SU-DHL-6 (cell line): ENCODE results near the gene DCLK3.

ENCODE experiments used
- H2AFZ ChIP-seq: fragments of 200-600 bp; sonication (generic); 2 replicates; pipeline ENCODE4 v1.6.1; 2014; ENCODE audit warnings: low read depth, mild to moderate bottlenecking, moderate library complexity, mixed read lengths, antibody characterized with exemption, low read length; ENCODE audit not compliant: severe bottlenecking
- H3F3A ChIP-seq: fragments of 200-600 bp; shearing (Covaris generic); 2 replicates; pipeline ENCODE4 v1.6.0; 2016; ENCODE audit warnings: antibody characterized with exemption, mild to moderate bottlenecking; ENCODE audit not compliant: insufficient read depth
- H3K27ac ChIP-seq: fragments of 200-600 bp; sonication (generic); 2 replicates; pipeline ENCODE4 v1.5.1; 2016; ENCODE audit warnings: low read depth, mild to moderate bottlenecking, low read length, moderate library complexity, mixed read lengths
- H3K27me3 ChIP-seq: fragments of 200-600 bp; sonication (generic), shearing (Covaris generic); 2 replicates; pipeline ENCODE4 v1.6.0; 2014; ENCODE audit warnings: mild to moderate bottlenecking, low read length
- H3K36me3 ChIP-seq: fragments of 200-600 bp; sonication (generic); 2 replicates; pipeline ENCODE4 v1.6.1; 2014; ENCODE audit warnings: mild to moderate bottlenecking, low read length, mixed read lengths
- H3K4me2 ChIP-seq: fragments of 300-600, 200-600 bp; shearing (Covaris generic), sonication (generic); 2 replicates; pipeline ENCODE4 v1.6.0; 2014; ENCODE audit warnings: low read length, low read depth, mild to moderate bottlenecking; ENCODE audit not compliant: poor library complexity, severe bottlenecking
- H3K4me3 ChIP-seq: fragments of 200-600 bp; sonication (generic); 2 replicates; pipeline ENCODE4 v1.5.1; 2014; ENCODE audit warnings: antibody characterized with exemption, low read length, mild to moderate bottlenecking, mixed read lengths; ENCODE audit not compliant: insufficient read depth, poor library complexity, severe bottlenecking
- H3K79me2 ChIP-seq: fragments of 200-600 bp; sonication (generic); 2 replicates; pipeline ENCODE4 v1.6.1; 2014; ENCODE audit warnings: mild to moderate bottlenecking, low read length, moderate library complexity; ENCODE audit not compliant: insufficient read depth
- H3K9ac ChIP-seq: fragments of 200-600 bp; sonication (generic); 2 replicates; pipeline ENCODE4 v1.7.0; 2014; ENCODE audit warnings: mild to moderate bottlenecking, low read length
- H3K9me2 ChIP-seq: fragments of 200-600 bp; sonication (generic); replicated peaks from 2 replicates; pipeline ENCODE4 v1.6.1; 2014; ENCODE audit warnings: low read length; ENCODE audit not compliant: insufficient read depth
- H3K9me3 ChIP-seq: fragments of 200-600 bp; sonication (generic); 2 replicates; pipeline ENCODE4 v1.6.1; 2014; ENCODE audit warnings: low read length, mixed read lengths; ENCODE audit not compliant: insufficient read depth
- H4K20me1 ChIP-seq: fragments of 200-600 bp; sonication (generic); 2 replicates; pipeline ENCODE4 v1.6.1; 2014; ENCODE audit warnings: low read depth, mild to moderate bottlenecking, antibody characterized with exemption, low read length, moderate library complexity, mixed read lengths
- CTCF ChIP-seq: fragments of 200-600 bp; sonication (generic); IDR thresholded peaks from one replicate; pipeline ENCODE4 v1.5.1; 2017; ENCODE audit warnings: antibody characterized with exemption, mild to moderate bottlenecking, low read length, moderate library complexity; ENCODE audit not compliant: insufficient read depth, poor library complexity, severe bottlenecking
- EZH2phosphoT487 ChIP-seq: fragments of 200-600 bp; sonication (generic), shearing (Covaris generic); conservative IDR thresholded peaks from 2 replicates; pipeline ENCODE4 v1.6.1; 2018; ENCODE audit warnings: mild to moderate bottlenecking, antibody characterized with exemption, low read length, moderate library complexity, mixed read lengths

Gene DCLK3

GRCh38 chr3:36674816-36675215 is 89.5 kb downstream of the DCLK3 start:
- no peak overlapping the region for H2AFZ ChIP-seq

GRCh38 chr3:36669764-36670163 is 94.6 kb downstream of the DCLK3 start:
- no peak overlapping the region for H3K4me3 ChIP-seq
- H3F3A ChIP-seq, result no peaks in the 10 kb centered on the region
- no peak overlapping the region for H3K4me2 ChIP-seq
- H3K36me3 ChIP-seq, result no peaks in the 10 kb centered on the region
- no peaks in the 10 kb centered on the region for H3K27me3 ChIP-seq
- no peaks in the 10 kb centered on the region for H3K9me2 ChIP-seq
- H3K27ac ChIP-seq, result no peak overlapping the region
- TF ChIP-seq EZH2phosphoT487 (no peak), CTCF (no peak)
- no peak overlapping the region for H2AFZ ChIP-seq
- H3K9ac ChIP-seq, result no peak overlapping the region
- H4K20me1 ChIP-seq, result no peaks in the 10 kb centered on the region
- no peaks in the 10 kb centered on the region for H3K9me3 ChIP-seq
- no peaks in the 10 kb centered on the region for H3K79me2 ChIP-seq

More at GRCh38 chr3:36674816-36675215, 89.5 kb downstream of the DCLK3 start:
- H3K36me3 ChIP-seq, result no peaks in the 10 kb centered on the region
- H3K4me2 ChIP-seq, result no peak overlapping the region
- TF ChIP-seq EZH2phosphoT487, result no peak
- TF ChIP-seq CTCF, result no peak
- no peaks in the 10 kb centered on the region for H3K9me3 ChIP-seq
- H3K9me2 ChIP-seq, result no peaks in the 10 kb centered on the region
- H3K79me2 ChIP-seq, result no peaks in the 10 kb centered on the region
- H4K20me1 ChIP-seq, result no peaks in the 10 kb centered on the region
- no peak overlapping the region for H3K27ac ChIP-seq
- no peak overlapping the region for H3K4me3 ChIP-seq
- H3K27me3 ChIP-seq, result no peaks in the 10 kb centered on the region
- H3F3A ChIP-seq, result no peaks in the 10 kb centered on the region
- H3K9ac ChIP-seq, result no peak overlapping the region

GRCh38 chr3:36666166-36666565 is 98.2 kb downstream of the DCLK3 start:
- no peaks in the 10 kb centered on the region for H4K20me1 ChIP-seq
- H3K36me3 ChIP-seq, result no peaks in the 10 kb centered on the region
- TF ChIP-seq CTCF (no peak), EZH2phosphoT487 (no peak)
- no peaks in the 10 kb centered on the region for H3K9me3 ChIP-seq
- no peaks in the 10 kb centered on the region for H3K27me3 ChIP-seq
- H3K79me2 ChIP-seq, result no peaks in the 10 kb centered on the region
- no peaks in the 10 kb centered on the region for H3F3A ChIP-seq
- H3K9me2 ChIP-seq, result no peaks in the 10 kb centered on the region
- H3K4me2 ChIP-seq, result no peak overlapping the region
- H3K4me3 ChIP-seq, result no peak overlapping the region
- no peak overlapping the region for H3K27ac ChIP-seq
- H3K9ac ChIP-seq, result no peak overlapping the region
- H2AFZ ChIP-seq, result no peak overlapping the region
